Measurements from ENCODE around the gene CREM. TPM values are rescaled to one million over a fixed set of nuclear protein-coding genes. Genes with fewer than 3 reads are reported as not detected.

The CREM gene
- total RNA-seq, 1 experiment from 2014 or later: 21.4 TPM

GRCh38 chr10:35225204-35225603 lies 98.6 kb downstream of the CREM start (continued):
- TF ChIP-seq TCF7L2 (IDR thresholded peaks at IDR 0.05; ENCODE audit: borderline replicate concordance, extremely low read depth, insufficient read depth, insufficient read length) (no peak), CTCF (IDR thresholded peaks at IDR 0.05 in 2 of 3, conservative IDR thresholded peaks at IDR 0.05 in 1 of 3; ENCODE audit: borderline replicate concordance in 1 of 3, insufficient read depth in 1 of 3, low read depth in 2 of 3, low read length in 2 of 3) (no peak)

- ChIA-PET POLR2A (no interaction called here), CTCF (interaction anchor here (1.8 kb wide), 1 partner anchor 30 kb away, joined by 4 read pairs; no protein-coding TSS in a partner anchor), RAD21 (ENCODE audit: low non-redundant PET in 1 of 2, low total read pairs in 2 of 2, uncharacterized antibody in 2 of 2, unreplicated experiment in 2 of 2) (no interaction called here)
Observed at GRCh38 chr10:35226507-35226906, 99.9 kb downstream of the CREM start.

More at GRCh38 chr10:35226507-35226906, 99.9 kb downstream of the CREM start:
- H3K4me2 ChIP-seq (ENCODE audit: low read length): no peak overlapping the region
- H2AFZ ChIP-seq (ENCODE audit: low read depth, low read length, poor library complexity, severe bottlenecking): no peak overlapping the region
- H3K9me3 ChIP-seq (ENCODE audit: control insufficient read depth in 1 of 2, insufficient read depth in 1 of 2, low read depth in 1 of 2, low read length in 2 of 2): no peaks in the 10 kb centered on the region
- no TSS peak for BruUV-seq (replicated peaks)
- H3K79me2 ChIP-seq (ENCODE audit: insufficient read depth, low read length): no peaks in the 10 kb centered on the region
- H3K27ac ChIP-seq (ENCODE audit: low read depth, low read length): no peak overlapping the region
- H3K9me2 ChIP-seq (ENCODE audit: insufficient read depth): no peaks in the 10 kb centered on the region
- DNase-seq (ENCODE audit: low read depth, low spot score) (no peak), ATAC-seq (no peak)
- no peak overlapping the region for H3K9ac ChIP-seq (ENCODE audit: low read length)
- H3K36me3 ChIP-seq (ENCODE audit: control insufficient read depth in 1 of 2, insufficient read depth in 2 of 2, low read length in 2 of 2): no peaks in the 10 kb centered on the region
- H3K27me3 ChIP-seq (ENCODE audit: insufficient read depth, low read length): no peaks in the 10 kb centered on the region
- H3K4me3 ChIP-seq (replicated peaks in 1 of 2; ENCODE audit: low read depth in 1 of 2, low read length in 2 of 2): no peak overlapping the region
- H3K4me1 ChIP-seq (ENCODE audit: control insufficient read depth in 1 of 2, insufficient read depth in 2 of 2, low read length in 2 of 2): no peaks in the 10 kb centered on the region
- no peak for TF ChIP-seq POLR2A (IDR thresholded peaks at IDR 0.05; ENCODE audit: borderline replicate concordance, extremely low read depth, insufficient read depth, insufficient read length)
- no peak for TF ChIP-seq RAD21 (IDR thresholded peaks at IDR 0.05; ENCODE audit: low read depth)
- TF ChIP-seq SIN3A (IDR thresholded peaks at IDR 0.05; ENCODE audit: low read depth): no peak
- no peak for TF ChIP-seq CBX3 (IDR thresholded peaks at IDR 0.05; ENCODE audit: low read depth)
- TF ChIP-seq SRF (IDR thresholded peaks at IDR 0.05; ENCODE audit: low read depth): no peak
- no peak for TF ChIP-seq CEBPB (IDR thresholded peaks at IDR 0.05; ENCODE audit: low read depth)
- TF ChIP-seq REST (IDR thresholded peaks at IDR 0.05; ENCODE audit: low read depth): no peak
- TF ChIP-seq SP1 (IDR thresholded peaks at IDR 0.05; ENCODE audit: low read depth): no peak
- no peak for TF ChIP-seq MAX (IDR thresholded peaks at IDR 0.05)
- no peak for TF ChIP-seq ZBTB33 (IDR thresholded peaks at IDR 0.05; ENCODE audit: extremely low read depth, insufficient replicate concordance, low read length)
- intact Hi-C loops (cut with micrococcal nuclease): no loop called here
- H4K20me1 ChIP-seq (ENCODE audit: insufficient read depth): no peaks in the 10 kb centered on the region

All from HCT116 (cell line).